Neural progenitor cell (in vitro differentiated cells): ENCODE measurements around the gene CCR7. TPM values are rescaled to one million over a fixed set of nuclear protein-coding genes. Genes with fewer than 3 reads are reported as not detected.

Experiments
- DNase-seq: peaks from one replicate; pipeline ENCODE4 v3.0.0-alpha.2; 2016; ENCODE audit warnings: low spot score
- H2AFZ ChIP-seq: fragments of 200-600 bp; sonication (generic); replicated peaks from 2 replicates; pipeline ENCODE4 v1.6.1; 2016; ENCODE audit warnings: antibody characterized with exemption
- H3F3A ChIP-seq: fragments of 200-600 bp; sonication (generic); 2 replicates; pipeline ENCODE4 v1.6.1; 2016; ENCODE audit warnings: antibody characterized with exemption, low read depth
- H3K27ac ChIP-seq: fragments of 200-600 bp; sonication (generic); 2 replicates; pipeline ENCODE4 v1.5.1; 2016; ENCODE audit warnings: mild to moderate bottlenecking
- H3K27me3 ChIP-seq: fragments of 200-600 bp; sonication (generic); 2 replicates; pipeline ENCODE4 v1.6.1; 2016; ENCODE audit warnings: mild to moderate bottlenecking, moderate library complexity
- H3K36me3 ChIP-seq: fragments of 200-600 bp; sonication (generic); 2 replicates; pipeline ENCODE4 v1.5.1; 2016
- H3K4me1 ChIP-seq: fragments of 200-600 bp; sonication (generic); 2 replicates; pipeline ENCODE4 v1.6.1; 2016; ENCODE audit warnings: mixed run types
- H3K4me2 ChIP-seq: fragments of 200-600 bp; sonication (generic); 2 replicates; pipeline ENCODE4 v1.6.1; 2016
- H3K4me3 ChIP-seq: fragments of 200-600 bp; sonication (generic); 2 replicates; pipeline ENCODE4 v1.5.1; 2016
- H3K79me2 ChIP-seq: fragments of 200-600 bp; sonication (generic); 2 replicates; pipeline ENCODE4 v1.6.1; 2016; ENCODE audit warnings: low read depth
- H3K9ac ChIP-seq: fragments of 200-600 bp; sonication (generic); 2 replicates; pipeline ENCODE4 v1.6.1; 2016
- H3K9me3 ChIP-seq: fragments of 200-600 bp; sonication (generic); 2 replicates; pipeline ENCODE4 v1.5.1; 2016; ENCODE audit warnings: low read depth
- H4K20me1 ChIP-seq: fragments of 200-600 bp; sonication (generic); 2 replicates; pipeline ENCODE4 v1.6.1; 2016; ENCODE audit warnings: low read depth
- H3K27ac Mint-ChIP-seq: 3 replicates; pipeline ENCODE4 v1.8.0; 2021; ENCODE audit warnings: mixed read lengths
- H3K27me3 Mint-ChIP-seq: 2 replicates; pipeline ENCODE4 v1.8.0; 2022; ENCODE audit warnings: low read depth, mild to moderate bottlenecking, inconsistent platforms, moderate library complexity, mixed read lengths; ENCODE audit not compliant: insufficient read depth
- H3K36me3 Mint-ChIP-seq: 3 replicates; pipeline ENCODE4 v1.8.0; 2021; ENCODE audit warnings: mixed read lengths
- H3K4me1 Mint-ChIP-seq: 3 replicates; pipeline ENCODE4 v1.8.0; 2021; ENCODE audit warnings: mixed read lengths
- H3K4me3 Mint-ChIP-seq: 3 replicates; pipeline ENCODE4 v1.8.0; 2021; ENCODE audit warnings: mild to moderate bottlenecking, moderate library complexity, mixed read lengths
- H3K9me3 Mint-ChIP-seq: 3 replicates; pipeline ENCODE4 v1.8.0; 2020; ENCODE audit warnings: mixed read lengths
- CTCF ChIP-seq: fragments of 200-600 bp; sonication (generic); IDR thresholded peaks from 2 replicates; pipeline ENCODE4 v1.5.1; 2017; ENCODE audit warnings: antibody characterized with exemption, mild to moderate bottlenecking
- EZH2 ChIP-seq: fragments of 200-600 bp; sonication (generic); IDR thresholded peaks from 2 replicates; pipeline ENCODE4 v1.6.1; 2017; ENCODE audit warnings: antibody characterized with exemption, mild to moderate bottlenecking, moderate library complexity
- EZH2phosphoT487 ChIP-seq: fragments of 200-600 bp; sonication (generic); IDR thresholded peaks from 2 replicates; pipeline ENCODE4 v1.6.1; 2017; ENCODE audit warnings: antibody characterized with exemption
- total RNA-seq: library from RNA; depleted of rRNA; stranded (reverse); fragments of >200 nt; gene quantifications from 2 replicates; pipeline ENCODE4 v1.2.3, GENCODE V29; 2015; ENCODE audit warnings: low replicate concordance

Gene CCR7
- total RNA-seq, 1 donor from 2014 or later = not detected

- Histone ChIP-seq H3K9ac (no peak overlapping the region), H3K4me3 (no peak overlapping the region), H3K27me3 (no peaks in the 10 kb centered on the region), H4K20me1 (no peaks in the 10 kb centered on the region), H3K4me1 (no peaks in the 10 kb centered on the region), H3K27ac (no peak overlapping the region), H3K9me3 (no peaks in the 10 kb centered on the region), H3K79me2 (no peaks in the 10 kb centered on the region), H3K36me3 (no peaks in the 10 kb centered on the region), H3K4me2 (no peak overlapping the region), H3F3A (no peaks in the 10 kb centered on the region), H2AFZ (no peak overlapping the region)
- Mint-ChIP-seq H3K27ac (no peak overlapping the region), H3K4me3 (no peak overlapping the region), H3K36me3 (no peaks in the 10 kb centered on the region), H3K27me3 (peaks cover 10% of the 10 kb centered on the region), H3K4me1 (peaks cover 2% of the 10 kb centered on the region), H3K9me3 (peaks cover 8% of the 10 kb centered on the region)
- no peak for DNase-seq
- TF ChIP-seq EZH2phosphoT487 = no peak
Observed at GRCh38 chr17:40522250-40522960, 42.9 kb downstream of the CCR7 start.

GRCh38 chr17:40520991-40521453 is 44.2 kb downstream of the CCR7 start:
- Histone ChIP-seq H3K36me3 (no peaks in the 10 kb centered on the region), H3K27me3 (no peaks in the 10 kb centered on the region), H3K4me2 (no peak overlapping the region), H3F3A (no peaks in the 10 kb centered on the region), H3K79me2 (no peaks in the 10 kb centered on the region), H3K4me1 (no peaks in the 10 kb centered on the region), H3K9ac (no peak overlapping the region), H3K27ac (no peak overlapping the region), H3K9me3 (no peaks in the 10 kb centered on the region), H4K20me1 (no peaks in the 10 kb centered on the region), H3K4me3 (no peak overlapping the region), H2AFZ (no peak overlapping the region)
- Mint-ChIP-seq H3K27ac (no peak overlapping the region), H3K36me3 (no peaks in the 10 kb centered on the region), H3K9me3 (peaks cover 8% of the 10 kb centered on the region), H3K27me3 (peaks cover 10% of the 10 kb centered on the region), H3K4me1 (peaks cover 2% of the 10 kb centered on the region), H3K4me3 (no peak overlapping the region)
- no peak for DNase-seq
- TF ChIP-seq EZH2 (no peak), EZH2phosphoT487 (no peak), CTCF (no peak)

GRCh38 chr17:40519089-40519775 is 46.0 kb downstream of the CCR7 start:
- Histone ChIP-seq H3F3A (no peaks in the 10 kb centered on the region), H3K4me1 (no peaks in the 10 kb centered on the region), H3K4me2 (no peak overlapping the region), H3K4me3 (no peak overlapping the region), H3K27ac (no peak overlapping the region), H4K20me1 (no peaks in the 10 kb centered on the region), H3K36me3 (no peaks in the 10 kb centered on the region), H2AFZ (no peak overlapping the region), H3K9me3 (no peaks in the 10 kb centered on the region), H3K79me2 (no peaks in the 10 kb centered on the region), H3K27me3 (no peaks in the 10 kb centered on the region), H3K9ac (no peak overlapping the region)
- no peaks in the 10 kb centered on the region for H3K9me3 Mint-ChIP-seq
- no peak overlapping the region for H3K4me3 Mint-ChIP-seq
- H3K36me3 Mint-ChIP-seq = no peaks in the 10 kb centered on the region
- H3K27ac Mint-ChIP-seq = no peak overlapping the region
- DNase-seq = no peak
- peaks cover 10% of the 10 kb centered on the region for H3K27me3 Mint-ChIP-seq
- H3K4me1 Mint-ChIP-seq = peaks cover 1% of the 10 kb centered on the region
- TF ChIP-seq CTCF (no peak), EZH2 (no peak), EZH2phosphoT487 (no peak)
